ENCODE results near the gene ARVCF. TPM values are rescaled to one million over a fixed set of nuclear protein-coding genes. Genes with fewer than 3 reads are reported as not detected.

ARVCF gene
- total RNA-seq, 2 donors from 2014 or later, result 39.6 to 65.9 TPM

GRCh38 chr22:19969141-19969928, 47.3 kb downstream of the ARVCF start:
- 73% methylated on average over 9 of the region's 11 CpGs for WGBS

DNA sequence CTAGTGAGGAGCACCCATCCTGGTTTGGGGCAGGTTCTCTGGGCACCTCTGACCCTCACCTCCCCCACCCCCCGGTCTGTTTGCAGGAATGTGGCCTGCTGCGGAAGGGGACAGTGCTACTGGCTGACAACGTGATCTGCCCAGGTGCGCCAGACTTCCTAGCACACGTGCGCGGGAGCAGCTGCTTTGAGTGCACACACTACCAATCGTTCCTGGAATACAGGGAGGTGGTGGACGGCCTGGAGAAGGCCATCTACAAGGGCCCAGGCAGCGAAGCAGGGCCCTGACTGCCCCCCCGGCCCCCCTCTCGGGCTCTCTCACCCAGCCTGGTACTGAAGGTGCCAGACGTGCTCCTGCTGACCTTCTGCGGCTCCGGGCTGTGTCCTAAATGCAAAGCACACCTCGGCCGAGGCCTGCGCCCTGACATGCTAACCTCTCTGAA, 48.2 kb downstream of the ARVCF start:
- DNase-seq (ENCODE audit: low spot score), result no peak
- H3K36me3 ChIP-seq, result peaks cover 3 to 11% of the 10 kb centered on the region in 2 donors
- peaks cover 4% of the 10 kb centered on the region for H3K4me1 ChIP-seq (replicated peaks)
- no peaks in the 10 kb centered on the region for H3K9me3 ChIP-seq
- TF ChIP-seq POLR2A (IDR thresholded peaks at IDR 0.05) (no peak), CTCF (IDR thresholded peaks at IDR 0.05) (no peak), POLR2AphosphoS5 (IDR thresholded peaks at IDR 0.05) (no peak)
- 76% methylated on average over 18 of the region's 18 CpGs for WGBS
- no peak overlapping the region for H3K4me3 ChIP-seq
- H3K27ac ChIP-seq, result no peak overlapping the region
- no peaks in the 10 kb centered on the region for H3K27me3 ChIP-seq (replicated peaks; ENCODE audit: insufficient read depth)
- intact Hi-C loops (cut with DNase I), result no loop called here

More at GRCh38 chr22:19969141-19969928, 47.3 kb downstream of the ARVCF start:
- intact Hi-C loops (cut with DNase I), result no loop called here
- peaks cover 3 to 11% of the 10 kb centered on the region in 2 donors for H3K36me3 ChIP-seq
- no peaks in the 10 kb centered on the region for H3K9me3 ChIP-seq
- no peaks in the 10 kb centered on the region for H3K27me3 ChIP-seq (replicated peaks; ENCODE audit: insufficient read depth)
- no peak overlapping the region for H3K4me3 ChIP-seq
- no peaks in the 10 kb centered on the region for H3K4me1 ChIP-seq (replicated peaks)
- TF ChIP-seq POLR2A (IDR thresholded peaks at IDR 0.05) (no peak), CTCF (IDR thresholded peaks at IDR 0.05) (no peak), POLR2AphosphoS5 (IDR thresholded peaks at IDR 0.05) (no peak)
- DNase-seq (ENCODE audit: low spot score), result no peak
- H3K27ac ChIP-seq, result no peak overlapping the region

- Histone ChIP-seq H3K4me1 (replicated peaks) (peaks cover 7% of the 10 kb centered on the region), H3K9me3 (no peaks in the 10 kb centered on the region), H3K27me3 (replicated peaks; ENCODE audit: insufficient read depth) (no peaks in the 10 kb centered on the region), H3K4me3 (no peak overlapping the region), H3K27ac (no peak overlapping the region), H3K36me3 (peaks cover 3 to 11% of the 10 kb centered on the region in 2 donors)
- TF ChIP-seq POLR2AphosphoS5 (IDR thresholded peaks at IDR 0.05) (no peak), POLR2A (IDR thresholded peaks at IDR 0.05) (no peak), CTCF (IDR thresholded peaks at IDR 0.05) (no peak)
- intact Hi-C loops (cut with DNase I), result no loop called here
- WGBS, result 84% methylated on average over 7 of the region's 7 CpGs
- DNase-seq (ENCODE audit: low spot score), result no peak
Observed at GRCh38 chr22:19967850-19968449, 48.7 kb downstream of the ARVCF start.

DNA sequence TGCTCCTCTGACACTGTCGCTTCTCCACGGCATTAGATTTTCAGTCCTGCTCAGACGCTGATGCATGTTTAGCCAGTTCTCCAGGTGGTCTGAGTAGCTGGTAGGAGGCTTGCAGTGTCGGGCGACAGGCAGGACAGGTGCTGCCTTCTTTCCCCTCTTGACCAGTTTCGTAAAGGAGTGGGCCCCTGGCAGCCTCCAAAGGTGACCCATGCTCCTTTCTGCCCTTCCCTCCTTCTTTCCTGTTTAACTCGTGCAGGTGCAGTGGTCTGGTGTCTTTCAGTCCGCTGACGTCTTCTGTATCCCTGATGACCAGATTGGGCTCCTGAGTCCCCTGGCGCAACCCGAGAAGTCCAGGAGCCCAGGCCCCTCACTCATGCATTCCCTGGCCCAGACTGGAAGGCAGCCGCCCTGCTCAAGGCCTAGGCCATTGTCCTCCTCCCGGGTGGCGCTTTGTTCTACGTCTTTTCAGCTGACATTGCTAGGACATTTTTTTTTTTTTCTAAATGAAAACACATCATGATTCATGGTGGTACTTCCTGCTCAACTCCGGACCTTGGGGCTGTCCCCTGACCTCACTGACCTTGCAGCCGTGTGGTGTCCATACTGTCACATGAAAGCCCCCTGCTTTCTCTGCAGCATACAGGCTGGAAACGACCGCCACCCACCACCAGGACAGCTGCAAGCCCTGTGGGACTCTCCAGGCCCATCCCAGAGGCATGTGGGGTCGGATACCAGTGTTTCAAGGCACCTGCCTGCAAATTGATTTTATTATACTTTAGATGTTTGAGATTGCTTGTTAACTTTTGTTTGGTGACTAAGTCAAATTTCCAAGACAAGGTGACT, 49.5 kb downstream of the ARVCF start:
- no peak overlapping the region for H3K4me3 ChIP-seq
- 65% methylated on average over 20 of the region's 20 CpGs for WGBS
- H3K27me3 ChIP-seq (replicated peaks; ENCODE audit: insufficient read depth), result no peaks in the 10 kb centered on the region
- intact Hi-C loops (cut with DNase I), result no loop called here
- DNase-seq (ENCODE audit: low spot score), result no peak
- no peak overlapping the region for H3K27ac ChIP-seq
- TF ChIP-seq POLR2AphosphoS5 (IDR thresholded peaks at IDR 0.05) (no peak), POLR2A (IDR thresholded peaks at IDR 0.05) (no peak), CTCF (IDR thresholded peaks at IDR 0.05) (no peak)
- no peaks in the 10 kb centered on the region for H3K9me3 ChIP-seq
- H3K36me3 ChIP-seq, result peaks cover 3 to 11% of the 10 kb centered on the region in 2 donors
- H3K4me1 ChIP-seq (replicated peaks), result peaks cover 12% of the 10 kb centered on the region
